Neural cell (in vitro differentiated cells): ENCODE measurements around the gene SBNO2. TPM values are rescaled to one million over a fixed set of nuclear protein-coding genes. Genes with fewer than 3 reads are reported as not detected.

Experiments
- H2AFZ ChIP-seq: fragments of 200-600, 300-800 bp; sonication (generic), shearing (Covaris generic); 2 replicates; pipeline ENCODE4 v1.6.0; 2014; ENCODE audit warnings: low read depth, mild to moderate bottlenecking, antibody characterized with exemption, low read length, moderate library complexity
- H3F3A ChIP-seq: fragments of 200-600 bp; shearing (Covaris generic); 2 replicates; pipeline ENCODE4 v1.6.1; 2016; ENCODE audit warnings: mild to moderate bottlenecking, moderate library complexity, mixed read lengths, antibody characterized with exemption, low read length; ENCODE audit not compliant: insufficient read depth, poor library complexity, severe bottlenecking
- H3K27ac ChIP-seq: fragments of 200-600, 300-800 bp; sonication (generic), shearing (Covaris generic); 2 replicates; pipeline ENCODE4 v1.5.1; 2014; ENCODE audit warnings: mild to moderate bottlenecking, low read length, moderate library complexity
- H3K27me3 ChIP-seq: fragments of 300-800, 200-600 bp; sonication (generic), shearing (Covaris generic); 2 replicates; pipeline ENCODE4 v1.6.0; 2014; ENCODE audit warnings: mild to moderate bottlenecking, low read depth, low read length, moderate library complexity; ENCODE audit not compliant: insufficient read depth
- H3K36me3 ChIP-seq: fragments of 300-800, 200-600 bp; sonication (generic), shearing (Covaris generic); 2 replicates; pipeline ENCODE4 v1.5.1; 2014; ENCODE audit warnings: mild to moderate bottlenecking, antibody characterized with exemption, low read length, moderate library complexity; ENCODE audit not compliant: insufficient read depth
- H3K4me2 ChIP-seq: fragments of 300-800, 200-600 bp; sonication (generic), shearing (Covaris generic); 2 replicates; pipeline ENCODE4 v1.6.0; 2014; ENCODE audit warnings: mild to moderate bottlenecking, low read length
- H3K4me3 ChIP-seq: fragments of 300-800, 200-600 bp; sonication (generic), shearing (Covaris generic); 2 replicates; pipeline ENCODE4 v1.5.1; 2014; ENCODE audit warnings: mild to moderate bottlenecking, low read length, moderate library complexity
- H3K79me2 ChIP-seq: fragments of 200-600 bp; shearing (Covaris generic); replicated peaks from 2 replicates; pipeline ENCODE4 v1.6.0; 2014; ENCODE audit warnings: mild to moderate bottlenecking, low read length, moderate library complexity; ENCODE audit not compliant: insufficient read depth
- H3K9ac ChIP-seq: fragments of 300-800, 200-600 bp; sonication (generic), shearing (Covaris generic); 2 replicates; pipeline ENCODE4 v1.6.1; 2016; ENCODE audit warnings: mild to moderate bottlenecking, low read length, mixed read lengths
- H3K9me2 ChIP-seq: fragments of 200-600 bp; shearing (Covaris generic); 2 replicates; pipeline ENCODE4 v1.6.1; 2016; ENCODE audit warnings: mild to moderate bottlenecking, low read length, mixed read lengths; ENCODE audit not compliant: insufficient read depth
- H3K9me3 ChIP-seq: fragments of 200-600, 300-800 bp; sonication (generic), shearing (Covaris generic); 2 replicates; pipeline ENCODE4 v1.6.1; 2016; ENCODE audit warnings: mild to moderate bottlenecking, mixed run types, low read length, moderate library complexity, mixed read lengths
- H4K20me1 ChIP-seq: fragments of 200-600 bp; shearing (Covaris generic); 2 replicates; pipeline ENCODE4 v1.6.1; 2016; ENCODE audit warnings: mild to moderate bottlenecking, mixed run types; ENCODE audit not compliant: insufficient read depth
- CTCF ChIP-seq: fragments of 450-650 bp; IDR thresholded peaks from 2 replicates; pipeline ENCODE4 v1.5.1; 2014; ENCODE audit warnings: antibody characterized with exemption, mild to moderate bottlenecking, moderate library complexity; ENCODE audit not compliant: poor library complexity, severe bottlenecking
- EP300 ChIP-seq: fragments of 450-650 bp; conservative IDR thresholded peaks from 2 replicates; pipeline ENCODE4 v1.6.1; 2014; ENCODE audit warnings: antibody characterized with exemption, mild to moderate bottlenecking, moderate library complexity; ENCODE audit not compliant: poor library complexity, severe bottlenecking
- EZH2 ChIP-seq: fragments of 200-600, 300-800 bp; shearing (Covaris generic), sonication (generic); IDR thresholded peaks from 2 replicates; pipeline ENCODE4 v1.6.1; 2014; ENCODE audit warnings: antibody characterized with exemption, low read length, borderline replicate concordance, mild to moderate bottlenecking; ENCODE audit not compliant: insufficient read depth, poor library complexity, severe bottlenecking
- MXI1 ChIP-seq: fragments of 450-650 bp; conservative IDR thresholded peaks from 2 replicates; pipeline ENCODE4 v1.6.1; 2014; ENCODE audit warnings: antibody characterized with exemption, mild to moderate bottlenecking; ENCODE audit not compliant: poor library complexity, severe bottlenecking
- POLR2AphosphoS5 ChIP-seq: IDR thresholded peaks from 2 replicates; pipeline ENCODE4 v1.6.1; 2012
- RAD21 ChIP-seq: fragments of 450-650 bp; conservative IDR thresholded peaks from 2 replicates; pipeline ENCODE4 v1.6.1; 2014; ENCODE audit warnings: antibody characterized with exemption, mild to moderate bottlenecking, moderate library complexity
- REST ChIP-seq: IDR thresholded peaks from 2 replicates; pipeline ENCODE4 v1.6.1; 2012; ENCODE audit warnings: borderline replicate concordance
- SMC3 ChIP-seq: fragments of 450-650 bp; conservative IDR thresholded peaks from 2 replicates; pipeline ENCODE4 v1.6.1; 2014; ENCODE audit warnings: antibody characterized with exemption, mild to moderate bottlenecking, moderate library complexity; ENCODE audit not compliant: poor library complexity
- TAF1 ChIP-seq: IDR thresholded peaks from 2 replicates; pipeline ENCODE4 v1.6.1; 2012; ENCODE audit warnings: low read depth
- polyA plus RNA-seq: library from polyadenylated mRNA; depleted of rRNA; stranded (reverse); fragments of >200 nt; gene quantifications from 2 replicates; pipeline ENCODE4 v1.2.3, GENCODE V29; 2014

The SBNO2 gene
- polyA plus RNA-seq, 1 donor from 2014 or later: 4.8 TPM

- Histone ChIP-seq H3K27me3 (no peaks in the 10 kb centered on the region), H3K4me3 (no peak overlapping the region), H2AFZ (no peak overlapping the region), H4K20me1 (no peaks in the 10 kb centered on the region), H3K9me2 (no peaks in the 10 kb centered on the region), H3K4me2 (no peak overlapping the region), H3K36me3 (peaks cover 12% of the 10 kb centered on the region), H3K27ac (no peak overlapping the region), H3F3A (no peaks in the 10 kb centered on the region), H3K9me3 (peaks cover 28% of the 10 kb centered on the region), H3K79me2 (no peaks in the 10 kb centered on the region), H3K9ac (no peak overlapping the region)
- TF ChIP-seq EP300 (no peak), CTCF (no peak), EZH2 (no peak), RAD21 (no peak), REST (no peak), TAF1 (no peak), MXI1 (no peak), SMC3 (no peak), POLR2AphosphoS5 (no peak)
Measured at GRCh38 chr19:1058112-1058511, 116.0 kb downstream of the SBNO2 start.

Other genes with a start within 250 kb of the SBNO2 start
- 5.7 and 11.4 TPM in 2 replicates for gene ARID3A, start 248.2 kb downstream of the SBNO2 start, polyA plus RNA-seq
- 64.9 and 90.1 TPM in 2 replicates for gene WDR18, start 189.9 kb downstream of the SBNO2 start, polyA plus RNA-seq
- 0.46 and 5.0 TPM in 2 replicates for gene GRIN3B, start 173.8 kb downstream of the SBNO2 start, polyA plus RNA-seq
- gene TMEM259, start 153.1 kb downstream of the SBNO2 start, polyA plus RNA-seq: 176 and 208 TPM in 2 replicates
- gene RNU6-2, start 152.7 kb downstream of the SBNO2 start, polyA plus RNA-seq: not detected in 2 replicates
- gene CNN2, start 147.7 kb downstream of the SBNO2 start, polyA plus RNA-seq: 42.8 and 45.3 TPM in 2 replicates
- gene ABCA7, start 134.2 kb downstream of the SBNO2 start, polyA plus RNA-seq: 51.8 and 75.2 TPM in 2 replicates
- 2.8 and 3.3 TPM in 2 replicates for gene ARHGAP45, start 107.1 kb downstream of the SBNO2 start, polyA plus RNA-seq
- 168 and 172 TPM in 2 replicates for gene POLR2E, start 78.9 kb downstream of the SBNO2 start, polyA plus RNA-seq
- 713 and 812 TPM in 2 replicates for gene GPX4, start 70.3 kb downstream of the SBNO2 start, polyA plus RNA-seq
- 51.6 and 62.5 TPM in 2 replicates for gene STK11, start 31.5 kb upstream of the SBNO2 start, polyA plus RNA-seq
- gene CBARP, start 63.7 kb upstream of the SBNO2 start, polyA plus RNA-seq: 18.2 and 24.5 TPM in 2 replicates
- 22.8 and 47.8 TPM in 2 replicates for gene ATP5F1D, start 67.5 kb upstream of the SBNO2 start, polyA plus RNA-seq
- 24.8 and 28.3 TPM in 2 replicates for gene MIDN, start 74.3 kb upstream of the SBNO2 start, polyA plus RNA-seq
- gene CIRBP, start 95.1 kb upstream of the SBNO2 start, polyA plus RNA-seq: 1,663 and 1,665 TPM in 2 replicates
- 21.7 and 28.4 TPM in 2 replicates for gene FAM174C, start 101.3 kb upstream of the SBNO2 start, polyA plus RNA-seq
- gene EFNA2, start 111.6 kb upstream of the SBNO2 start, polyA plus RNA-seq: 9.8 and 10.3 TPM in 2 replicates
- gene NDUFS7, start 209.6 kb upstream of the SBNO2 start, polyA plus RNA-seq: 192 and 196 TPM in 2 replicates
- gene GAMT, start 227.3 kb upstream of the SBNO2 start, polyA plus RNA-seq: 32.5 and 54.1 TPM in 2 replicates
- gene DAZAP1, start 233.3 kb upstream of the SBNO2 start, polyA plus RNA-seq: 60.5 and 95.2 TPM in 2 replicates